ENCODE measurements around the gene BTBD9. TPM values are rescaled to one million over a fixed set of nuclear protein-coding genes. Genes with fewer than 3 reads are reported as not detected.

The BTBD9 gene
- total RNA-seq, 1 experiment from 2014 or later = 8.9 TPM

DNA sequence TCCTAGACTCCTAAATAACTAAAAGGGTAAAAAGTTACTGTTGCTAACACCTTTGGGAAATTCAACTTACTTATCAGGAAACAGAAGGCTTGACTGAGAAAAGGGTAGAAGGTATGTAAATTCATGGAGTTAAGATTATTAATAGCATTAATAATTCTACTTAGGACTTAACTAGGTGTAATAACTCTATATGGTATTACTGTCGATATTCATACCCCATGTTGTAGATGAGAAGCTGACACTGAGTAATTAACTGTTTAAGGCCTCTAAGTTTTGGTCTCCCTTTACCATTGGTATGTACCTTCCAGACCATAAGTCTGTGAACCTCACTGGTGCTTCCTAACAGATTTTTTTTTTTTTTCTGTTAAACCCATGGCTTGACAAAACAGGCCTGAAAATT lies 47.8 kb upstream of the BTBD9 start:
- H4K20me1 ChIP-seq (ENCODE audit: control insufficient read depth, insufficient read depth, insufficient read length) = no peaks in the 10 kb centered on the region

More for the DNA sequence above, 47.8 kb upstream of the BTBD9 start:
- H3K9me3 ChIP-seq (ENCODE audit: control insufficient read depth, low read depth, low read length) = no peaks in the 10 kb centered on the region
- H2BK5ac ChIP-seq (ENCODE audit: insufficient read length, low read length) = no peak overlapping the region
- H3K9ac ChIP-seq (ENCODE audit: extremely low read depth, insufficient read length, low read length) = no peak overlapping the region
- no peaks in the 10 kb centered on the region for H3K27me3 ChIP-seq (ENCODE audit: insufficient read depth, low read length)
- no peak overlapping the region for H3K56ac ChIP-seq (ENCODE audit: insufficient read length, low read depth, low read length)
- no peak overlapping the region for H3K18ac ChIP-seq (ENCODE audit: insufficient read length, low read depth, low read length)
- H2BK15ac ChIP-seq (ENCODE audit: low read depth, low read length) = no peak overlapping the region
- H3K23ac ChIP-seq (ENCODE audit: insufficient read length, low read depth, low read length) = no peak overlapping the region
- peaks cover 9% of the 10 kb centered on the region in 2 experiments; a peak in 3 of 4 replicates for H3K4me1 Mint-ChIP-seq
- no peak overlapping the region for H3T11ph ChIP-seq (ENCODE audit: low read length)
- H4K91ac ChIP-seq (ENCODE audit: insufficient read length, low read depth, low read length) = no peak overlapping the region
- H3K27ac Mint-ChIP-seq = peak overlapping the region in 2 of 3 experiments; percentile 23 to 36; a peak in 4 of 7 replicates
- no peaks in the 10 kb centered on the region for H3K9me3 Mint-ChIP-seq
- no peak overlapping the region for H3K4ac ChIP-seq (ENCODE audit: low read depth, low read length)
- H3K4me3 Mint-ChIP-seq = no peak overlapping the region
- H3K27ac ChIP-seq (ENCODE audit: insufficient read length, low read depth, low read length) = no peak overlapping the region
- H3K4me2 ChIP-seq (ENCODE audit: insufficient read depth, insufficient read length, low read length) = no peak overlapping the region
- H3K79me2 ChIP-seq (ENCODE audit: insufficient read depth, low read length) = no peaks in the 10 kb centered on the region
- H3K23me2 ChIP-seq (ENCODE audit: insufficient read length, low read depth, low read length, poor library complexity, severe bottlenecking) = no peaks in the 10 kb centered on the region
- H4K5ac ChIP-seq (ENCODE audit: insufficient read length, low read depth, low read length) = no peak overlapping the region
- no CpG with 5 or more reads among the region's 1 CpG for WGBS (ENCODE audit: extremely low coverage, insufficient read length, low lambda C conversion rate)
- no peaks in the 10 kb centered on the region for H3K4me1 ChIP-seq (ENCODE audit: insufficient read depth, low read length)
- peaks cover 14% of the 10 kb centered on the region for H3K79me1 ChIP-seq (ENCODE audit: insufficient read depth, low read depth, low read length, poor library complexity, severe bottlenecking)
- TF ChIP-seq, protein P1, sequence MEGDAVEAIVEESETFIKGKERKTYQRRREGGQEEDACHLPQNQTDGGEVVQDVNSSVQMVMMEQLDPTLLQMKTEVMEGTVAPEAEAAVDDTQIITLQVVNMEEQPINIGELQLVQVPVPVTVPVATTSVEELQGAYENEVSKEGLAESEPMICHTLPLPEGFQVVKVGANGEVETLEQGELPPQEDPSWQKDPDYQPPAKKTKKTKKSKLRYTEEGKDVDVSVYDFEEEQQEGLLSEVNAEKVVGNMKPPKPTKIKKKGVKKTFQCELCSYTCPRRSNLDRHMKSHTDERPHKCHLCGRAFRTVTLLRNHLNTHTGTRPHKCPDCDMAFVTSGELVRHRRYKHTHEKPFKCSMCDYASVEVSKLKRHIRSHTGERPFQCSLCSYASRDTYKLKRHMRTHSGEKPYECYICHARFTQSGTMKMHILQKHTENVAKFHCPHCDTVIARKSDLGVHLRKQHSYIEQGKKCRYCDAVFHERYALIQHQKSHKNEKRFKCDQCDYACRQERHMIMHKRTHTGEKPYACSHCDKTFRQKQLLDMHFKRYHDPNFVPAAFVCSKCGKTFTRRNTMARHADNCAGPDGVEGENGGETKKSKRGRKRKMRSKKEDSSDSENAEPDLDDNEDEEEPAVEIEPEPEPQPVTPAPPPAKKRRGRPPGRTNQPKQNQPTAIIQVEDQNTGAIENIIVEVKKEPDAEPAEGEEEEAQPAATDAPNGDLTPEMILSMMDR (conservative IDR thresholded peaks at IDR 0.05) = no peak
- H2BK20ac ChIP-seq (ENCODE audit: low read depth, low read length, poor library complexity, severe bottlenecking) = no peak overlapping the region
- no peak overlapping the region for H2BK12ac ChIP-seq (ENCODE audit: insufficient read length, low read depth, low read length)
- DNase-seq = no peak
- H3K14ac ChIP-seq (ENCODE audit: insufficient read depth, low read length) = no peak overlapping the region
- no peak overlapping the region for H4K8ac ChIP-seq (replicated peaks; ENCODE audit: insufficient read length, low read depth, low read length)
- no peak overlapping the region for H2AK5ac ChIP-seq (ENCODE audit: insufficient read length, low read length)
- peaks cover 17 to 34% (median 31%) of the 10 kb centered on the region in 3 experiments for H3K36me3 Mint-ChIP-seq (ENCODE audit: insufficient read depth in 1 of 3, low read depth in 3 of 3)
- H2AFZ ChIP-seq (ENCODE audit: low read length) = no peak overlapping the region
- no peak overlapping the region for H2BK120ac ChIP-seq (ENCODE audit: low read depth, low read length, poor library complexity, severe bottlenecking)
- no peaks in the 10 kb centered on the region for H3K27me3 Mint-ChIP-seq (ENCODE audit: low read depth)

Measured in H9 (cell line).